ENCODE results near the gene HIPK3.

DNA sequence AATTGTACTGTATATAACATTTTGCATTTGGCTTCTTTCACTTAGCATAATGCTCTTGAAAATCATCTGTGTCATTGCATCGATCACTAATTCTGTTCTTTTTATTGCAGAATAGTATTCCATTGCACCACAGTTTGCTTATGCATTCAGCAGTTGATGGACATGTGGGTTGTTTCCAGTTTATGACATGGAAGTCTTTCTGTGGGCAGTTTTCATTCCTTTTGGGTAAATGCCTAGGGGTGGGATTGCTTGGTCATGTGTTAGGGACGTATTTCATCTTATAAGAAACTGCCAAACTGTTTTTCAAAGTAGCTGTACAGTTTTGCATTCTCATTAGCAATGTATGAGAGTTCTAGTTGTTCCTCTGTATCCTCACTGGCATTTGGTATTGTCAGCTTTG is 127.0 kb downstream of the HIPK3 start:
- TF ChIP-seq, protein P1, sequence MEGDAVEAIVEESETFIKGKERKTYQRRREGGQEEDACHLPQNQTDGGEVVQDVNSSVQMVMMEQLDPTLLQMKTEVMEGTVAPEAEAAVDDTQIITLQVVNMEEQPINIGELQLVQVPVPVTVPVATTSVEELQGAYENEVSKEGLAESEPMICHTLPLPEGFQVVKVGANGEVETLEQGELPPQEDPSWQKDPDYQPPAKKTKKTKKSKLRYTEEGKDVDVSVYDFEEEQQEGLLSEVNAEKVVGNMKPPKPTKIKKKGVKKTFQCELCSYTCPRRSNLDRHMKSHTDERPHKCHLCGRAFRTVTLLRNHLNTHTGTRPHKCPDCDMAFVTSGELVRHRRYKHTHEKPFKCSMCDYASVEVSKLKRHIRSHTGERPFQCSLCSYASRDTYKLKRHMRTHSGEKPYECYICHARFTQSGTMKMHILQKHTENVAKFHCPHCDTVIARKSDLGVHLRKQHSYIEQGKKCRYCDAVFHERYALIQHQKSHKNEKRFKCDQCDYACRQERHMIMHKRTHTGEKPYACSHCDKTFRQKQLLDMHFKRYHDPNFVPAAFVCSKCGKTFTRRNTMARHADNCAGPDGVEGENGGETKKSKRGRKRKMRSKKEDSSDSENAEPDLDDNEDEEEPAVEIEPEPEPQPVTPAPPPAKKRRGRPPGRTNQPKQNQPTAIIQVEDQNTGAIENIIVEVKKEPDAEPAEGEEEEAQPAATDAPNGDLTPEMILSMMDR (IDR thresholded peaks at IDR 0.05; ENCODE audit: borderline replicate concordance, extremely low read depth, low read length, poor library complexity, severe bottlenecking), result no peak
- no peak for TF ChIP-seq EZH2 (IDR thresholded peaks at IDR 0.05; ENCODE audit: borderline replicate concordance, low read depth, low read length, severe bottlenecking)
